Right lobe of liver (tissue), 6 donors: Measurements from ENCODE around the gene BUB1. TPM values are rescaled to one million over a fixed set of nuclear protein-coding genes. Genes with fewer than 3 reads are reported as not detected.

Experiments used
- ATAC-seq, 4 donors: fragments of 200-7000 bp; cut with Tn5 transposase; one replicate each; pipeline ENCODE4 v1.9.1; 2020; ENCODE audit warnings: mild to moderate bottlenecking in 4 of 4, moderate library complexity in 4 of 4
- DNase-seq, 3 donors: peaks; one replicate each; pipeline ENCODE4 v3.0.0-alpha.2; 2020
- H3K27ac ChIP-seq, 3 donors: fragments of 200-600 bp; one replicate each; pipeline ENCODE4 v1.8.0; 2022
- H3K27me3 ChIP-seq, 2 donors: fragments of 200-600 bp; one replicate each; pipeline ENCODE4 v1.8.0; 2022
- H3K36me3 ChIP-seq, 4 donors: fragments of 200-600 bp; sonication (generic) in 1 of 4; one replicate each; pipeline versions ENCODE4 v1.5.1 to v1.8.0; 2017 to 2022; ENCODE audit warnings: control low read depth in 1 of 4
- H3K4me1 ChIP-seq, 4 donors: fragments of 200-600 bp; sonication (generic) in 1 of 4; one replicate each; pipeline versions ENCODE4 v1.5.1 to v1.8.0; 2017 to 2022; ENCODE audit warnings: control low read depth in 1 of 4
- H3K4me3 ChIP-seq, 3 donors: fragments of 200-600 bp; one replicate each; pipeline ENCODE4 v1.8.0; 2022
- H3K9me3 ChIP-seq, 4 donors: fragments of 200-600 bp; sonication (generic) in 1 of 4; one replicate each; pipeline versions ENCODE4 v1.5.1 to v1.8.0; 2017 to 2022; ENCODE audit warnings: control low read depth in 1 of 4
- POLR2A ChIP-seq: fragments of 450-650 bp; IDR thresholded peaks from one replicate; pipeline ENCODE4 v1.6.1; 2017; ENCODE audit warnings: antibody characterized with exemption, mild to moderate bottlenecking
- WGBS: methylation state at CpG from one replicate; pipeline ENCODE4 v1.1.6; 2018; ENCODE audit warnings: low coverage, low lambda C conversion rate; ENCODE audit not compliant: insufficient coverage; ENCODE audit errors: missing lambda C conversion rate; 5-methylcytosine and 5-hydroxymethylcytosine counted together
- intact Hi-C, 2 donors: fragments of 100-400 bp; cut with DNase I; formaldehyde crosslinking; loops; one replicate each; pipeline versions ENCODE4 v1.11.2 to v1.14.1; 2022
- total RNA-seq, 6 experiments: library from RNA; depleted of rRNA in 2 of 6; stranded (reverse); fragments of >200 nt in 2 of 6; fragmentation: NEBNext Ultra II Directional in 3 of 6; extraction: Animal tissue kit (Norgen Biotek cat#: 25700) in 3 of 6; gene quantifications; one replicate each; pipeline versions ENCODE4 v1.1.0 to v1.2.4, GENCODE V29; 2016 to 2023
- TF ChIP-seq, protein P1 (sequence below), 4 donors: fragments of 200-600 bp in 3 of 4; fragments of 450-650 bp in 1 of 4; IDR thresholded peaks; one replicate each; pipeline versions ENCODE4 v1.5.1 to v1.8.0; 2016 to 2022; ENCODE audit warnings: antibody characterized with exemption in 4 of 4, mild to moderate bottlenecking in 2 of 4
- donor health status: DM: no; HTN: yes; CAD: no.
- donor health status: DM: no; HTN: no; CAD: no.
- donor health status: DM: no; HTN: no; CAD: no.
- donor health status: DM: no; HTN: yes; CAD: no.
- donor health status: DM: no; HTN: yes; CAD: no.

BUB1 gene
- total RNA-seq, 6 experiments from 2014 or later: 0.33 to 3.3 (median 1.4) TPM

- Histone ChIP-seq H3K9me3 (no peaks in the 10 kb centered on the region), H3K27me3 (no peaks in the 10 kb centered on the region), H3K4me3 (no peak overlapping the region), H3K27ac (no peak overlapping the region), H3K4me1 (no peaks in the 10 kb centered on the region), H3K36me3 (no peaks in the 10 kb centered on the region)
- TF ChIP-seq, protein P1, sequence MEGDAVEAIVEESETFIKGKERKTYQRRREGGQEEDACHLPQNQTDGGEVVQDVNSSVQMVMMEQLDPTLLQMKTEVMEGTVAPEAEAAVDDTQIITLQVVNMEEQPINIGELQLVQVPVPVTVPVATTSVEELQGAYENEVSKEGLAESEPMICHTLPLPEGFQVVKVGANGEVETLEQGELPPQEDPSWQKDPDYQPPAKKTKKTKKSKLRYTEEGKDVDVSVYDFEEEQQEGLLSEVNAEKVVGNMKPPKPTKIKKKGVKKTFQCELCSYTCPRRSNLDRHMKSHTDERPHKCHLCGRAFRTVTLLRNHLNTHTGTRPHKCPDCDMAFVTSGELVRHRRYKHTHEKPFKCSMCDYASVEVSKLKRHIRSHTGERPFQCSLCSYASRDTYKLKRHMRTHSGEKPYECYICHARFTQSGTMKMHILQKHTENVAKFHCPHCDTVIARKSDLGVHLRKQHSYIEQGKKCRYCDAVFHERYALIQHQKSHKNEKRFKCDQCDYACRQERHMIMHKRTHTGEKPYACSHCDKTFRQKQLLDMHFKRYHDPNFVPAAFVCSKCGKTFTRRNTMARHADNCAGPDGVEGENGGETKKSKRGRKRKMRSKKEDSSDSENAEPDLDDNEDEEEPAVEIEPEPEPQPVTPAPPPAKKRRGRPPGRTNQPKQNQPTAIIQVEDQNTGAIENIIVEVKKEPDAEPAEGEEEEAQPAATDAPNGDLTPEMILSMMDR (IDR thresholded peaks at IDR 0.05): no peak
- TF ChIP-seq POLR2A: no peak
- intact Hi-C loops: no loop called here
- DNase-seq: no peak
- no peak for ATAC-seq
Measured at GRCh38 chr2:110642360-110642759, 35.5 kb downstream of the BUB1 start.

- no peak for TF ChIP-seq POLR2A
- TF ChIP-seq, protein P1 (IDR thresholded peaks at IDR 0.05): no peak
- Histone ChIP-seq H3K36me3 (no peaks in the 10 kb centered on the region), H3K4me3 (no peak overlapping the region), H3K27me3 (no peaks in the 10 kb centered on the region), H3K27ac (no peak overlapping the region), H3K4me1 (no peaks in the 10 kb centered on the region), H3K9me3 (no peaks in the 10 kb centered on the region)
- 100% methylated on average over 3 of the region's 3 CpGs for WGBS
- intact Hi-C loops: no loop called here
- DNase-seq (no peak), ATAC-seq (no peak)
Measured at GRCh38 chr2:110639972-110640371, 37.9 kb downstream of the BUB1 start.

DNA sequence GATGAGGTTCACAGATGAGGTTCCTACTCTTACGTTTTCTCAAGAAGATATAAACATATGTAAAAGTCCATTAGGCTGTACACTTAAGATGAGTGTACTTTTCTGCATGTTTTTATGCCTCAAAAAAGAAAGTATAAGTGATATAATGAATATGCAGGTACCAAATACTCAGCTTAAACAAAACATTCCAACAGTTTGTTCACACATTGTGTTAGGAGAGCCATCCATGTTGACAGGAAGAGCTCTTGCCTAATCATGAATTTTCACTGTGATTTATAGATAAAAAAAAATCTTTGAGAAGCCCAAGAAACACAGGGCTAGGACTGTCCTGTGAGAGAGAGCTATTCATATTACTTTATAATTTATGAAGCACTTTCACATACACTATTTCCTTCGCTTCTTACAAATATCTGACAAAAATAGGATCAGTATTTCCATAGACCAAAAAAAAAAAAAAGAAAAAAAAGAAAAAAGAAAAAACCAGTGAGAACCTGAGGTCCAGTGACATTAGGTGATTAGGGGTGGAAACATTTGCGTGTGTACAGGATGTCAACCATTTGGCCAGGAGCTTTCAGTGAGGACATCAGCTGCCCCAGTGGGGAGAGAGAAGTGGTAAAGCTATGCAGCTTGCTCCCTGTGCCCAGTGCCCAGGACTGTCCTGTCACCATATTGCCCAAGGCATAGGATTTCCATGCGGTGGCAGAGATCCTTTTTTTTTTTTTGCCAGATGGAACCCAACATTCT is 38.7 kb downstream of the BUB1 start:
- no peak for DNase-seq
- intact Hi-C loops: no loop called here
- no peak for ATAC-seq
- H3K4me1 ChIP-seq: no peaks in the 10 kb centered on the region
- 89% methylated on average over 4 of the region's 4 CpGs for WGBS
- H3K4me3 ChIP-seq: no peak overlapping the region
- H3K27me3 ChIP-seq: no peaks in the 10 kb centered on the region
- H3K36me3 ChIP-seq: no peaks in the 10 kb centered on the region
- TF ChIP-seq, protein P1 (IDR thresholded peaks at IDR 0.05): no peak
- no peak for TF ChIP-seq POLR2A
- H3K27ac ChIP-seq: no peak overlapping the region
- H3K9me3 ChIP-seq: no peaks in the 10 kb centered on the region

DNA sequence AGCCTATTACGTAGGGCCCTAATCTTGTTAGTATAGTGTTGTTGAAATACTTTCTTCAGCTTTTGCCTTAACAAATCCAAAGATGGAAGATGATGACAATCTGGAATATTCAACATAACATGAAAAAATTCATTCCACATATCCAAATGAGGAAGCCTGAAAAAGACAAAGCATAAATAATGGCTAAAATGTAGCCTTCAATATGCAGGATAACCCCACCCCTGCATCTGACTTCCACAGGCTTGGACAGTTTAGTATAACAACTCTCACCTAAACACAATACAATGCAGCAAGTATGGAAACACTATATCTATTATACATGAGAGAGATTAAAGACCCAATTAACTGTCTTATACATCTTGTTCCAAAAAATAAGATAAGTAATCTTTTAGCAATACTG is 39.9 kb downstream of the BUB1 start:
- WGBS: 92% methylated on average over 1 of the region's 1 CpG
- DNase-seq (no peak), ATAC-seq (no peak)
- no peaks in the 10 kb centered on the region for H3K27me3 ChIP-seq
- no peaks in the 10 kb centered on the region for H3K4me1 ChIP-seq
- TF ChIP-seq, protein P1 (IDR thresholded peaks at IDR 0.05): no peak
- TF ChIP-seq POLR2A: no peak
- no peak overlapping the region for H3K27ac ChIP-seq
- H3K36me3 ChIP-seq: no peaks in the 10 kb centered on the region
- no peaks in the 10 kb centered on the region for H3K9me3 ChIP-seq
- H3K4me3 ChIP-seq: no peak overlapping the region
- intact Hi-C loops: no loop called here
